GM12878 (cell line): ENCODE data around the gene HSD17B1. TPM values are rescaled to one million over a fixed set of nuclear protein-coding genes. Genes with fewer than 3 reads are reported as not detected.
A peak's percentile ranks its signal among the peaks of the same experiment; 100 is the strongest.

Source experiments
- CREB1 ChIP-seq: IDR thresholded peaks from 2 replicates; pipeline ENCODE4 v1.6.1; 2012; ENCODE audit warnings: low read depth, mild to moderate bottlenecking, inconsistent platforms
- EP300 ChIP-seq, 2 experiments: fragments of 150-350 bp in 1 of 2; IDR thresholded peaks; 2 replicates each; pipeline ENCODE4 v1.6.1; 2011 to 2012; ENCODE audit warnings: low read depth in 2 of 2, low read length in 2 of 2, borderline replicate concordance in 1 of 2, improper control_type of control experiment in 1 of 2, inconsistent platforms in 1 of 2; ENCODE audit not compliant: control insufficient read depth in 1 of 2
- ESRRA ChIP-seq: IDR thresholded peaks from 2 replicates; pipeline ENCODE4 v1.6.1; 2012; ENCODE audit warnings: mild to moderate bottlenecking, low read length, improper control_type of control experiment
- MEF2A ChIP-seq: IDR thresholded peaks from 2 replicates; pipeline ENCODE4 v1.6.1; 2011; ENCODE audit warnings: low read depth, mild to moderate bottlenecking, low read length, moderate library complexity; ENCODE audit not compliant: insufficient read depth
- MYC ChIP-seq: IDR thresholded peaks from 2 replicates; pipeline ENCODE4 v1.6.1; 2011; ENCODE audit warnings: mild to moderate bottlenecking, low read length, moderate library complexity, inconsistent platforms; ENCODE audit not compliant: insufficient read depth, insufficient replicate concordance, insufficient read length, severe bottlenecking
- NKRF ChIP-seq: fragments of 450-650 bp; conservative IDR thresholded peaks from 2 replicates; pipeline ENCODE4 v1.6.1; 2017; ENCODE audit warnings: mild to moderate bottlenecking, moderate library complexity
- PML ChIP-seq: IDR thresholded peaks from 2 replicates; pipeline ENCODE4 v1.6.1; 2012; ENCODE audit warnings: low read length, inconsistent platforms
- POLR2AphosphoS2 ChIP-seq: IDR thresholded peaks from 2 replicates; pipeline ENCODE4 v1.6.1; 2011; ENCODE audit warnings: low read depth, mild to moderate bottlenecking, low read length, improper control_type of control experiment, moderate library complexity
- POU2F2 ChIP-seq: IDR thresholded peaks from 3 replicates; pipeline ENCODE4 v1.6.1; 2011; ENCODE audit warnings: low read depth, mild to moderate bottlenecking, low read length, borderline replicate concordance
- RELB ChIP-seq: fragments of 450-650 bp; IDR thresholded peaks from 2 replicates; pipeline ENCODE4 v1.6.1; 2017; ENCODE audit warnings: low read depth, mild to moderate bottlenecking, moderate library complexity
- SMAD5 ChIP-seq: IDR thresholded peaks from 2 replicates; pipeline ENCODE4 v1.6.1; 2016; ENCODE audit warnings: antibody characterized with exemption, low read depth
- TCF3 ChIP-seq: IDR thresholded peaks from 2 replicates; pipeline ENCODE4 v1.6.1; 2012; ENCODE audit warnings: low read depth, mild to moderate bottlenecking, low read length, borderline replicate concordance; ENCODE audit not compliant: insufficient read depth
- ZNF622 ChIP-seq: fragments of 450-650 bp; IDR thresholded peaks from 2 replicates; pipeline ENCODE4 v1.6.1; 2017; ENCODE audit warnings: mild to moderate bottlenecking, inconsistent platforms
- polyA plus RNA-seq, 11 experiments: library from polyadenylated mRNA; depleted of rRNA in 4 of 11; unstranded in 6 of 11; stranded (reverse) in 5 of 11; fragments of >200 nt; fragmentation: Nextera tagmentation in 4 of 11; fragmentation: Illumina TruSeq in 1 of 11; extraction: Ambion mirVana in 4 of 11; extraction: Trizol in 1 of 11; gene quantifications; 1 replicate in 1 of 11; 2 replicates in 10 of 11; pipeline versions ENCODE4 v1.2.1 to v1.2.3, GENCODE V29; 2011 to 2016; ENCODE audit warnings: inconsistent platforms in 2 of 11, missing spikeins in 2 of 11, low read depth in 1 of 11
- total RNA-seq, 4 experiments: library from RNA; depleted of rRNA in 3 of 4; stranded (reverse); fragments of >200 nt in 3 of 4; fragmentation: Illumina TruSeq in 1 of 4; extraction: Trizol in 1 of 4; gene quantifications; 2 replicates each; pipeline versions ENCODE4 v1.2.1 to v1.2.3, GENCODE V29; 2013 to 2021
- TF ChIP-seq, protein P1 (sequence below): fragments of 450-650 bp; IDR thresholded peaks from 2 replicates; pipeline ENCODE4 v1.6.1; 2017; ENCODE audit warnings: antibody characterized with exemption, mild to moderate bottlenecking, moderate library complexity
- TF ChIP-seq, protein P2 (sequence below): fragments of 150-350 bp; IDR thresholded peaks from 2 replicates; pipeline ENCODE4 v1.6.1; 2016; ENCODE audit warnings: low read depth, low read length
- TF ChIP-seq, protein P3 (sequence below): IDR thresholded peaks from 2 replicates; pipeline ENCODE4 v1.6.1; 2011; ENCODE audit warnings: low read depth, mild to moderate bottlenecking, low read length, moderate library complexity, borderline replicate concordance; ENCODE audit errors: extremely low read depth

The HSD17B1 gene
- total and polyA plus RNA-seq, 10 of the 15 experiments (the other 5 are each of a cell fraction or from before 2014, with no cell fraction given) = 0.15 to 1.1 (median 0.42) TPM

- TF ChIP-seq EP300 (IDR thresholded peaks at IDR 0.05; ENCODE audit: borderline replicate concordance in 1 of 2, control insufficient read depth in 1 of 2, low read depth in 2 of 2, low read length in 2 of 2) (no peak), MYC (peak; percentile 29), CREB1 (peak; percentile 93), NKRF (peak; percentile 64), PML (no peak), ZNF622 (no peak), RELB (peak; percentile 22; the same call in 1 of the 2 replicates), POU2F2 (0 out of 3 replicates have a peak, but pooled peaks have one; percentile 42), TCF3 (0 out of 2 replicates have a peak, but pooled peaks have one; percentile 42), POLR2AphosphoS2 (peak; percentile 88), MEF2A (0 out of 2 replicates have a peak, but pooled peaks have one; percentile 26), ESRRA (no peak), SMAD5 (peak; percentile 32; the same call in 1 of the 2 replicates)
- TF ChIP-seq, protein P1, sequence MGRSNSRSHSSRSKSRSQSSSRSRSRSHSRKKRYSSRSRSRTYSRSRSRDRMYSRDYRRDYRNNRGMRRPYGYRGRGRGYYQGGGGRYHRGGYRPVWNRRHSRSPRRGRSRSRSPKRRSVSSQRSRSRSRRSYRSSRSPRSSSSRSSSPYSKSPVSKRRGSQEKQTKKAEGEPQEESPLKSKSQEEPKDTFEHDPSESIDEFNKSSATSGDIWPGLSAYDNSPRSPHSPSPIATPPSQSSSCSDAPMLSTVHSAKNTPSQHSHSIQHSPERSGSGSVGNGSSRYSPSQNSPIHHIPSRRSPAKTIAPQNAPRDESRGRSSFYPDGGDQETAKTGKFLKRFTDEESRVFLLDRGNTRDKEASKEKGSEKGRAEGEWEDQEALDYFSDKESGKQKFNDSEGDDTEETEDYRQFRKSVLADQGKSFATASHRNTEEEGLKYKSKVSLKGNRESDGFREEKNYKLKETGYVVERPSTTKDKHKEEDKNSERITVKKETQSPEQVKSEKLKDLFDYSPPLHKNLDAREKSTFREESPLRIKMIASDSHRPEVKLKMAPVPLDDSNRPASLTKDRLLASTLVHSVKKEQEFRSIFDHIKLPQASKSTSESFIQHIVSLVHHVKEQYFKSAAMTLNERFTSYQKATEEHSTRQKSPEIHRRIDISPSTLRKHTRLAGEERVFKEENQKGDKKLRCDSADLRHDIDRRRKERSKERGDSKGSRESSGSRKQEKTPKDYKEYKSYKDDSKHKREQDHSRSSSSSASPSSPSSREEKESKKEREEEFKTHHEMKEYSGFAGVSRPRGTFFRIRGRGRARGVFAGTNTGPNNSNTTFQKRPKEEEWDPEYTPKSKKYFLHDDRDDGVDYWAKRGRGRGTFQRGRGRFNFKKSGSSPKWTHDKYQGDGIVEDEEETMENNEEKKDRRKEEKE = no peak
- TF ChIP-seq, protein P2, sequence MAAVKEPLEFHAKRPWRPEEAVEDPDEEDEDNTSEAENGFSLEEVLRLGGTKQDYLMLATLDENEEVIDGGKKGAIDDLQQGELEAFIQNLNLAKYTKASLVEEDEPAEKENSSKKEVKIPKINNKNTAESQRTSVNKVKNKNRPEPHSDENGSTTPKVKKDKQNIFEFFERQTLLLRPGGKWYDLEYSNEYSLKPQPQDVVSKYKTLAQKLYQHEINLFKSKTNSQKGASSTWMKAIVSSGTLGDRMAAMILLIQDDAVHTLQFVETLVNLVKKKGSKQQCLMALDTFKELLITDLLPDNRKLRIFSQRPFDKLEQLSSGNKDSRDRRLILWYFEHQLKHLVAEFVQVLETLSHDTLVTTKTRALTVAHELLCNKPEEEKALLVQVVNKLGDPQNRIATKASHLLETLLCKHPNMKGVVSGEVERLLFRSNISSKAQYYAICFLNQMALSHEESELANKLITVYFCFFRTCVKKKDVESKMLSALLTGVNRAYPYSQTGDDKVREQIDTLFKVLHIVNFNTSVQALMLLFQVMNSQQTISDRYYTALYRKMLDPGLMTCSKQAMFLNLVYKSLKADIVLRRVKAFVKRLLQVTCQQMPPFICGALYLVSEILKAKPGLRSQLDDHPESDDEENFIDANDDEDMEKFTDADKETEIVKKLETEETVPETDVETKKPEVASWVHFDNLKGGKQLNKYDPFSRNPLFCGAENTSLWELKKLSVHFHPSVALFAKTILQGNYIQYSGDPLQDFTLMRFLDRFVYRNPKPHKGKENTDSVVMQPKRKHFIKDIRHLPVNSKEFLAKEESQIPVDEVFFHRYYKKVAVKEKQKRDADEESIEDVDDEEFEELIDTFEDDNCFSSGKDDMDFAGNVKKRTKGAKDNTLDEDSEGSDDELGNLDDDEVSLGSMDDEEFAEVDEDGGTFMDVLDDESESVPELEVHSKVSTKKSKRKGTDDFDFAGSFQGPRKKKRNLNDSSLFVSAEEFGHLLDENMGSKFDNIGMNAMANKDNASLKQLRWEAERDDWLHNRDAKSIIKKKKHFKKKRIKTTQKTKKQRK = no peak
- TF ChIP-seq, protein P3, sequence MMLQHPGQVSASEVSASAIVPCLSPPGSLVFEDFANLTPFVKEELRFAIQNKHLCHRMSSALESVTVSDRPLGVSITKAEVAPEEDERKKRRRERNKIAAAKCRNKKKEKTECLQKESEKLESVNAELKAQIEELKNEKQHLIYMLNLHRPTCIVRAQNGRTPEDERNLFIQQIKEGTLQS = no peak
These were observed 1.8 kb downstream of the HSD17B1 start (continued) for GRCh38 chr17:42554250-42555121.
